Spleen (tissue), 7 donors: ENCODE results near the gene POLR2H.

Source experiments
- CTCF ChIP-seq, 11 experiments: fragments of 200-600 bp in 7 of 11; fragments of 450-650 bp in 4 of 11; sonication (generic) in 4 of 11; IDR thresholded peaks in 8 of 11; conservative IDR thresholded peaks in 3 of 11; 1 replicate in 7 of 11; 2 replicates in 4 of 11; pipeline versions ENCODE4 v1.4.0 to v1.8.0; 2016 to 2021; ENCODE audit warnings: antibody characterized with exemption in 11 of 11, inconsistent platforms in 4 of 11, mild to moderate bottlenecking in 1 of 11
- POLR2A ChIP-seq, 3 donors: fragments of 450-650 bp; IDR thresholded peaks; one replicate each; pipeline ENCODE4 v1.5.1; 2017; ENCODE audit warnings: antibody characterized with exemption in 3 of 3, mild to moderate bottlenecking in 1 of 3
- donor health status: DM: no; HTN: no; CAD: no; lungs with moderate emphysema.
- donor health status: DM: no; HTN: no; CAD: no.
- donor health status: DM: no; HTN: no; CAD: no.

GRCh38 chr3:184360929-184361531, 480 bp upstream of the POLR2H start:
- no peak for TF ChIP-seq CTCF (IDR thresholded peaks at IDR 0.05 in 8 of 11, conservative IDR thresholded peaks at IDR 0.05 in 3 of 11)
- TF ChIP-seq POLR2A (IDR thresholded peaks at IDR 0.05): no peak
